Hematopoietic multipotent progenitor cell treated with erythropoietin and hydrocortisone succinate and interleukin-3 and kit ligand, for 4 days (in vitro differentiated cells): ENCODE results near the gene MLF1.

Experiments
- DNase-seq: peaks from one replicate; pipeline ENCODE4 v3.0.0-alpha.2; 2015

Gene MLF1

GRCh38 chr3:158590223-158590622, 19.2 kb downstream of the MLF1 start:
- DNase-seq = no peak

GRCh38 chr3:158600787-158601186, 29.8 kb downstream of the MLF1 start:
- no peak for DNase-seq

DNA sequence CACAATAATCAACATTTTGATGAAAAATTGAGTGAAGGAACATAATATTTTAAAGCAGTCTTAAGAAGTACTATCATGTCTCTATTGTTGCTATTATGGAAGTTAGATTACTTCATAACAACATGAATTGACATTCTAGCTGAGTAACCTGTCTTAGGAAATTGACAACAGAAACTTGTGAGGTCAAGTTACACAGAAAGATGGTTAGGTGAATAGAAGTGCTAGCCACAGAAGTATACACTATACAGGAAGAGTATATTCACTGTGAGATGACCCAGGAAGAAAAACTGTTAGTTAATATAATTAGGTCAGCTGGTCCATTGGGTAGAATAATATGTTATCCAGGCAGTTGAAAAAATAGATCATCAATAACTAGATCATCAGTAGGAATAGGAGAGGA, 31.2 kb downstream of the MLF1 start:
- DNase-seq = no peak

DNA sequence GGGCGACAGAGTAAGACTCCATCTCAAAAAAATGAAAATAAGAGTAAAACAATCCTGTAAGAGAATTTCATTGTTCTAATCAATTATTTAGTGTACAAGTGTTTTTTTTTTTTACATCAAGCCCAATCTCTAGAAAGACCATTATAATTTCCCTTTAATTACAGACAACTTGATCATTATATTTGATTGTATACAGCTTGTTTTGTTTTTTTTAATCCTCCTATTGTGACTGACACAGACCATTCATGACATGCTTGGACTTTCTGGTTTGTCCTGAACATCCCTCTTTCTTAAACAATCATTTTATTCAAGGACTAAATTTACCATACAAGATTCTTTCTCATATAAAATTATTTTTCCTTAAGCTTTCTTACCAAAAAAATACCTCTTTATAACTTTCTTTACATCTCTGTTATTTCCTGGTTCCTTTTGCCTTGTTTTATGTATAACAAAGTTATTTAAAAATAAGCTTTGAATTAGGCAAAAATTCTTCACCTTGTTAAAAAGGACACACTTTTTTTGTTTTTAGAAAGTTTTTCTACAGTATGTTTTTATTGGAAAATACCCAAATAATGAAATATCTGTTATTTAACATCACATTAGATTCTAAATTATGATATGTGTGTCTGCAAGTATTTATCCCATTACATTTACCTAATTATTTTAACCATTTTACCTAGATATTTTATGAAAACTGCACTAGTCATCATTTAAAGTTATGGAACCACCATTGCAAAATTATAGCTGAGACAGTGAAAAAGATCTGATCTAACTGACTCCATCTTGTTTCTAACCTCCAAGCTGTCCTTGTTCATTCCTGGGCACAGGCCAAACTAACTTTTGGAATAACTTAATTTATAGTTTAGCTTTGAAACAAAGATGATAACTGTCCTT, 47.2 kb downstream of the MLF1 start:
- no peak for DNase-seq

GRCh38 chr3:158625881-158626280, 54.9 kb downstream of the MLF1 start:
- no peak for DNase-seq

GRCh38 chr3:158631981-158632380, 61.0 kb downstream of the MLF1 start:
- no peak for DNase-seq

GRCh38 chr3:158640646-158641045, 69.7 kb downstream of the MLF1 start:
- no peak for DNase-seq

GRCh38 chr3:158642005-158642404, 71.0 kb downstream of the MLF1 start:
- DNase-seq = no peak

GRCh38 chr3:158642474-158643210, 71.6 kb downstream of the MLF1 start:
- DNase-seq = no peak

DNA sequence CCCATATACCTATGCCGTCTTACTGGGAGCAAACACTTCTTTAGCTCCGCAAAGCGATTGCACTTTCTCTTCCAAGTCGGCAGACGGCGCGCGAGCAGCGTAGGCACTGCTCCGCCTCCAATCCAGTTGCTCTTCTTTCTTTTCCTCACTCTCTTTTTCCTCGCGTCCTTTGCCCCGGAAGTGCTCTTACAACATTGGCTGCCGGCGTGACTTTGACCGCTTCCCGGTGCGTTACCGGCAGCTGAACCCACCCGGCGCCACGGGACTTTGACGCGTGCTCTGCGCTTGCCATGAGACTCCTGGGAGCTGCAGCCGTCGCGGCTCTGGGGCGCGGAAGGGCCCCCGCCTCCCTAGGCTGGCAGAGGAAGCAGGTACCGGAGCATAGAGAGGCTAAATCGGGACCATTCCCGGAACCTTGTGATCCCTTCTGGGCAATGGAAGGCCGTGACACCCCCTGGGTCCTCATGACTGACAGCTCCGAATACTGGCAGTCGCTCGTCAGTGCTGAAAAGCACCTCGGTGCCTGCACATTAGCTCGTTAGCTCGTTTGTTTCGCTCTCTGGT, 73.4 kb downstream of the MLF1 start, which contains the start of gene GFM1:
Gene GFM1 (plus strand): TSS at position 183 of the 564 bp plus-strand sequence. CDS start 108 bp downstream, at position 291.
- DNase-seq = peak; percentile 99

DNA sequence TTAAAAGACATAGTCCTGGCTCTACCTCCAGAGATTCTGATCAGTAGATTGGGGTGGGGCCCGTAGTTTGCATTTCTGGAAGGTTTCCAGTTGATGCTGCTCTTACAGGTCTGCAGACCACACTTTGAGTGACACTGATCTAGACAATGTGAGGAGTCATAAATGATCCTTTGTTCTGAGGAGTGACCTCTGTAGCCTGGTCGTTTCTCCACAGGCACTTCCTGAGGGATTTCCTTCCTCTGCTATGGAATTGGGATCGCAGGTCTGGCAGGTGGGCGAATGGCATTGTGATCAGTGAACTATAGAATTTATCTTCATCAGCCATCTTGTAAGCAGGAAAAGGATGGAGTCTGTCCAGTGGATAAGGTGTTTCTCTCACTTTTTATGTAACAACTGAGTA, 78.8 kb downstream of the MLF1 start:
- no peak for DNase-seq

DNA sequence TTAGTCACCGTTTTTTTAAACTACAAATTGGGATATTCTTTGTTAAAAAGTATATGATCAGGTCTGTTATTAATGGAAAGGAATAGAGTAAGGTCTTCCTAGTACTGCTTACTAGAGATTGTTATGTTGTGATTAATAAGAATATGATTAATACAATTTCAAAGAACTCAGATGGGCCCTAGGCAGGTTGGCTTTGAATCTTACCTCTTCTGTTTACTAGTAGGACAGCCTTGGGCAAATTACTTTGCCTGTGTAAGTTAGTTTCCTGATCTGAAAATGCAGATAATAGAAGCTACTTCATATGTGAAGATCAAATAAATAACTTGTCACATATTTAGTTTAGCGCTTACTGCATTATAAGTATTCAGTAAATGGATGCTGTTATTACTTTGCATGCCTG, 80.2 kb downstream of the MLF1 start:
- no peak for DNase-seq

DNA sequence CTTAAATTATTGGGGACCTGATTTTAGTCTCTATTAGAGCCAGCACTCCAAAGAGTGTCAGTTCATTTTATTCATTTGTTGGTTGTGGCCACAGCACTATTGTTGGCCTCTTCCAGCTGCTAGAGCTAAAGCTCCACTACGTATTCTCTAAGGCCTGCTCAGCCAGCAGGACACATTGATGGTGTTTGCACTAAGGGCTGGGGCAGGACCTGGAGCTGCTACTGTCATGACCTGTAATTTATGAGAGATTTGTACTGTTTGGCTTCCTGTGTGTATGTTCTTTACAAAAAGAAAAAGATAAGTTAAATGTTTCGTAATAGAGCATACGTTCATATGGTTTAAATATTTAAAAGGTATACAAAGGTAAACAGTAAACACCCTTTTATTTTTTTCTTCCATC, 81.5 kb downstream of the MLF1 start:
- DNase-seq = no peak
